Stimulated activated CD4-positive, alpha-beta T cell treated with anti-CD3 and anti-CD28 coated beads, Interleukin-12 subunit alpha, Interleukin-12 subunit beta, amount 100 ng/mL, for 24 hours (primary cell): Measurements from ENCODE around the gene GIPC2.
"Not testable (repeated sequence)": the region's sequence is repeated elsewhere in the genome, so short reads cannot be mapped to it uniquely, and the experiment has no call there.

ENCODE experiments used
- DNase-seq, 2 experiments: peaks; one replicate each; pipeline ENCODE4 v3.0.0-alpha.2; 2020; ENCODE audit warnings: low read depth in 2 of 2

The GIPC2 gene

GRCh38 chr1:78095593-78095992 is 49.8 kb downstream of the GIPC2 start:
- no peak for DNase-seq

- no peak for DNase-seq
Measured at GRCh38 chr1:78096017-78096416, 50.3 kb downstream of the GIPC2 start.

GRCh38 chr1:78096976-78097375 is 51.2 kb downstream of the GIPC2 start:
- no peak for DNase-seq

DNA sequence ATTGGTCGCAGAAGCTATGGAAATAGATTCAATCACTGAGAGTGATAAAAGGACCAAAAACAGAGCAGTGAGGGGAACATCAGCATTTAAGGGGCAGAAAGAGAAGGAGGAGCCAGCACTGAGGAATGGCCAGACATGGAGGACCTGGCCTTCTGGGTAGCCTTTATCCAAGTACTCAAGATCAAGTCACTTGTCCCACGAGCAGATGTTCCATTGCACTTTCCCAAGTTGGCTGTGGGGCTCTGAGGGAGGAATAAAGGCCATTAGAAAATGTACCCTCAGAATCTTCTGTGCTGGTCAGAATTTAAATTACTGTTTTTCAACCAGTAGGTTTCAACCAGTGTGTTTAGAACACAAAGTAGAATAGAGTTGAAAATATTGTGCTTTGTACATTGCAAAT is 55.3 kb downstream of the GIPC2 start:
- DNase-seq = no peak

DNA sequence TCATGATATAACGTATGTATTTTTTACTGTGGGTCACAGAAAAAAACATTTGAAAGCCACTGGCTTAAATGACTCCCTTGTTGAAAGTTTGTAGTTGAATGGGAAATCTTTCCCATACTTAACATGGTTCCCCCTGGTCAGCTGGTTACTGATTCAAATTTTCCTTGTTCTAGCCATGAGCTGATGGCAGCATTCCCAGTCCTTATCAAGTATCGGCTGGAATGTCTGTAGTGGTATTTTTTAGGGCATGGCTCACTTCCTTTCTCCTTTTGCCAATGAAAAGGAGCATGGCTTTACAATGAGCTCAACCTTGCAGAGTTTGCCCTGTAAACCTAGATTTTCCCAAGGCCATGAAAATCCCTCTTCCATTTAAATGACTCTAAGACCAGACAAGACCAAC is 55.7 kb downstream of the GIPC2 start:
- DNase-seq = no peak

- DNase-seq = no peak
Measured at GRCh38 chr1:78102082-78102481, 56.3 kb downstream of the GIPC2 start.

DNA sequence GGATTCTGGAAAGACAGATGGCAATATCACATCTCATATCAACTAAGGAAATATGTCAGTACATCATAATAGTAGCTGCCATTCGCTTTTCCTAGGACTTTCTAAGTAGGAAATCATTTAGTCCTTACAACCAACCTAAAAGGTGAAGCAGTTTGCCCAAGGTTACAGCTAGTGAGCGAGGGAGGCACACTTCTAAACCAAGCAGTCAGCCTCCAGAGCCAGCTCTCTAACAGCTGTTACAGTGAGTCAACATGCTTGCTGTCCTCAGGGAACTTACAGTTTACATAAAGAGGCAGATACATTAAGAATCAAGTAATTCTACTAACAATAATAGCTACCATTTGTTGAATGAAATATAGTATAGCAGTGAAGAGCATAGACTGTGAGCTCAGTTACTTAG is 57.1 kb downstream of the GIPC2 start:
- no peak for DNase-seq

DNA sequence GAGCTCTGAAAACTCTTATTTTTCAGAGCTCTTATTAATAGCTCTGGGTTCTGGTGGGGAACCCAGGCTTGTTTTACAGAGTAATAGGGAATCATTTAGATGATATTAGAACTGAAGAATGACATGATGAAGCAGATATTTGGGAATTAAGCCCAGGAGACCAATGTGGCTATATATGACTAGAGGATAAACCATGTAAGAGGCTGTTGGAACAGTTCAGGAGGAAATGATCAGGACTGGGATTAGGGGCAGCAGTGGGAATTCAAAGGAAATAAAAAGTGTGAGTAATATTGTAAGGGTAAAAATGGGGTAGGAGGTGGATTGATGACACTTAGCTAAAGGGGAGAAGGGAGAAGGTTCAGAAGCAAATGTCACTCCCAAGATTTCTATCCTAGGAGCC is 58.6 kb downstream of the GIPC2 start:
- no peak for DNase-seq

GRCh38 chr1:78109659-78110058 is 63.9 kb downstream of the GIPC2 start:
- DNase-seq = not testable (repeated sequence)

GRCh38 chr1:78113156-78113916 is 67.6 kb downstream of the GIPC2 start:
- no peak for DNase-seq

GRCh38 chr1:78114034-78114956 is 68.5 kb downstream of the GIPC2 start:
- peak; percentile 13 to 15 for DNase-seq

DNA sequence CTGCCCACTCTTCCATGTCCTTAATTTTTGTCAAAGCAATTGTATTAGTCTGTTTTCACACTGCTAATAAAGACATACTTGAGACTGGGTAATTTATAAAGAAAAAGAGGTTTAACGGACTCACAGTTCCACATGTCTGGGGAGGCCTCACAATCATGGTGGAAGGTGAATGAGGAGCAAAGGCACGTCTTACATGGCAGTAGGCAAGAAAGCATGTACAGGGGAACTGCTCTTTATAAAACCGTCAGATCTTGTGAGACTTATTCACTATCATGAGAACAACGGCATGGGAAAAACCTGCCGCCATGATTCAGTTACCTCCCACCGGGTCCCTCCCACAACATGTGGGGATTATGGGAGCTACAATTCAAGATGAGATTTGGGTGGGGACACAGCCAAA is 74.7 kb downstream of the GIPC2 start:
- DNase-seq = not testable (repeated sequence)

GRCh38 chr1:78121710-78122109 is 75.9 kb downstream of the GIPC2 start:
- no peak for DNase-seq

DNA sequence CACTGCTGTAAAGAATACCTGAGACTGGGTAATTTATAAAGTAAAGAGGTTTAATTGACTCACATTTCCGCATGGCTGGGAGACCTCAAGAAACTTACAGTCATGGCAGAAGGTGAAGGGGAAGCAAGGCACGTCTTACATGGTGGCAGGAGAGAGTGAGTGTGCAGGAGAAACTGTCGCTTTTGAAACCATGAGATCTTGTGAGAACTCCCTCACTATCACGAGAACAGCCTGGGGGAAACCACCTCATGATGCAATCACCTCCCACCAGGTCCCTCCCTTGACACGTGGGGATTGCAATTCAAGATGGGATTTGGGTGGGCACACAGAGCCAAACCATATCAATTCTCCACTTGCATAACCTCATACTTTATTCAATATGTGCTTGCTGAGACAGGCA is 76.6 kb downstream of the GIPC2 start:
- no peak for DNase-seq

DNA sequence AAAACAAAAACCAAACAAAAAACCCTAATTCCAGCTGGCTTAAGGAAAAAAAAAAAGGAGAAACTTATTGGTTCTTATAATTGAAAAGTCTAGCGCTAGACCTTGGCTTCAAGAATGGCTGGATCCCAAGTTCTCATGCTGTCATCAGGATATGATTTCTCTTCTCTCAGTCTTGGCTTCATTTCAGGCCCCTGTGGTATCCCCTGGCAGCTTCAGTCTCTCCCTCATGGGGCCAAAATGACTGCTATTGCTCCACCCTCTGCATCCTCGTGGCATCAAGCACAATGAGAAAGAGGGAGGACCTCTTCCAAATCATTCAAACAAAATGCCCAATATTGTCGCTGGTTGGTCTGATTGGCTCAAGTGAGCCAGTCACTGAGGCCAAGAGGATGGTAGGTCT is 80.7 kb downstream of the GIPC2 start:
- no peak for DNase-seq

GRCh38 chr1:78132174-78132947 is 86.6 kb downstream of the GIPC2 start:
- DNase-seq = no peak

DNA sequence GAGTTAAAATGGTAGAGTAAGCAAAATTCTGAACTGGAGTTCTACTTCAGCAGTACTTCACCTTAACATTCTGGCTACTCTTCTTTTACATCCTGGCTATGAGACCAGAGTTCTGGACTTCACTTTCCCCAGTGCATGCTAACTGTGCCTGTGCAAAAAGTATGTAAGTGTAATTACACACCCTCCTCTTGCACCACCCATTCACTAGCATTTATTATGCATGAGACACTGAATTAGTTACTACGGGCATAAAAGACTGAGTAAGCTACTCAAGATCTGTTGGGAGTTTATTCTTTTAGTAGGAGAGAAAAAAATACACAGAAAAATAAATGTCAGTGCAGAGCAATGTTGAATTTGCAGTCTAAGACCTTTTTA is 87.2 kb downstream of the GIPC2 start:
- DNase-seq = no peak

DNA sequence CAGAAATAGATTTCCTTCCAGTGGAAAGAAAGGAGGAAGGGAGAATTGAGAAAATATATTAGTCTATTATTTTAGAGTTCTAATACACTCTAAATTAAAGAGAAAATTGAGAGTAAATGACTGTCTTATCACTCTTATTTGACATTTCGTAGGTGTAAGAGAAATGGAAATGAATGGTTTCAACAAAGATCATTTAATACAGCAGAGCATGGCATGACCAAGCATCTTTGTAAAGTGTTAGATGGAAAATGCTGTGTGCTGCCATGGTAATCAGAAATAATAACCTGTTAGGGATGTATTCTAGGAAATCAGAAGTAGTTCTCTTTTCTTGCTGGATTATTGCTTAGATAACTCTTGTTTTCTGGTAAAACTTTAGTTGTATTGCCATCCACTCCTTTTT is 90.9 kb downstream of the GIPC2 start:
- no peak for DNase-seq

GRCh38 chr1:78141531-78142231 is 95.9 kb downstream of the GIPC2 start:
- DNase-seq = no peak

GRCh38 chr1:78142736-78143135 is 97.0 kb downstream of the GIPC2 start:
- no peak for DNase-seq

DNA sequence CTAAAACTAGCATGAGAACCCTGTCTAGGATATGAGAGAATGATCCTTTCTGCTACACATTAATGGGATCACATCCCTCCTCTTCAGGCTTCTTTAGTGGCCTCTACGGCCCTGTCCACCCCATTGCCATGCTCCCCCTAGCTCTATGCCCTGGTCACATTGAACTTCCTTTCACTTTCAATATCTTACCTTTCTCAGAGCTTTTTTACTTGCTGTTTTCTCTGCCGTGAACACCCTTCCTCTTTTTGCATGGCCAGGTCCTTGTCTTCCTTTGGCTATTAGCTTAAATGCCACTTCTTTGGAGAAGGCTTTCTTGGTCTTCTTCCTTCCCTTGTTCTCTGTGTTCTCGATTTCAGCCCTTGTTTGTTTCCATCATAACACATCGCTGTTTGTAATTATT is 97.4 kb downstream of the GIPC2 start:
- DNase-seq = no peak

DNA sequence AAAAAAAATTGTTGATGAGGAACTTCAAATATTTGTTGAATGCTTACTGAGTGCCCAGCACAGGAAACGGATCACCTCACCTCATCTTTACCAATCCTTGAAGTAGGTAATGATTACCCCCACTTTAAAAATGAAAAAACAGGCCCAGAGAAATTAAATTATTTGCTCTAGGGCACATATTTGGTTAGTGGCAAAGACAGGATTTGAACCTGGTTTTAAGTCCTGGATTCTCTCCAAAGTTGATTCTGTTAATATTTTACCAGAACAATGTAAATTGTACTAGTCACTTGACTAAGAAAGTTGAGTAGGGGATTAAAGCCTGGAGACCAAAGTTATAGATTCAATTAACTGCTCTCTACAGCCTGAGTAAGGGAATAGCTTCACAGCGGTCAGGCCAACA is 97.9 kb downstream of the GIPC2 start:
- DNase-seq = no peak
